Activated T-cell treated with anti-CD3 and anti-CD28 coated beads for 1 hour (primary cell): ENCODE results near the gene DENND4C.
"Not testable (repeated sequence)": the region's sequence is repeated elsewhere in the genome, so short reads cannot be mapped to it uniquely, and the experiment has no call there.

Experiments
- DNase-seq: peaks from one replicate; pipeline ENCODE4 v3.0.0-alpha.2; 2020; ENCODE audit warnings: low read depth

Gene DENND4C

GRCh38 chr9:19224563-19224962 is 5.9 kb upstream of the DENND4C start:
- no peak for DNase-seq

DNA sequence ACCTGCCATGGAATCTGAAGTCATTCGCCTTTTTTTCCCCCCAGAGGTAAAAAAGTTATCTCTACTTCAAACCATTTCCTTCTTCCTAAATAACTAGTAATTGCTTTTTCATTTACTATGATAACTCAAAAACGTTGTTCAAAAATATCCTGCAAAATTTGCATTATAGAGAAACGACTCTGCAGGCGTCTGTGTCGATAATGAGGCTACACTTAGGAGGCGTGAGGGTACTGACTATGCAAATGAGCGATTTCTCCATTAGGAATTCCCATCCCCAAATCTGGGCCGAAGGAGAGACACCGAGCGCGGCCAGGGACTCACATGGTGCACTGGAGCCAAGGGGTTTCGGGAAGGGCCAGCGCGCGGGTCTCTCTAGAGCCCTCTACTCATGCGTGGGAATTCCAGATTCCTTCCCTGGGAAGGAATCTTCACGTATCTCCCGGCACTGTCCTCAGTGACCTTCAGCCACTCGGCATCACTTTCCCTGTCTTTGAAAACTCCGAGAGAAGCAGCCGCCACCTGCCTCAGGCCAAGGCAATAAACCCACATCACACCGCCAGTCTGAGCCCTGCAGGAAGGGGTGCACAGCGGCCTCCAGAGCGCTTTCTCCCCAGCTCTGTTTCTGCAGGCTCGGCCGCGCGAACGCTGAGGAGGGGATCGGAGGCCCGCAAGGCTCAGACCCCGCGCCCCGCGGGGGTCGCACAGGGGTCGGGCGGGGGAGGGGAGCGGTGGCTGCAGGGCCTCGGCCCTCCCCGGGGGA is 718 bp upstream of the DENND4C start:
- DNase-seq, result peak; percentile 48

GRCh38 chr9:19231126-19231903 is 822 bp downstream of the DENND4C start:
- peak; percentile 13 for DNase-seq

DNA sequence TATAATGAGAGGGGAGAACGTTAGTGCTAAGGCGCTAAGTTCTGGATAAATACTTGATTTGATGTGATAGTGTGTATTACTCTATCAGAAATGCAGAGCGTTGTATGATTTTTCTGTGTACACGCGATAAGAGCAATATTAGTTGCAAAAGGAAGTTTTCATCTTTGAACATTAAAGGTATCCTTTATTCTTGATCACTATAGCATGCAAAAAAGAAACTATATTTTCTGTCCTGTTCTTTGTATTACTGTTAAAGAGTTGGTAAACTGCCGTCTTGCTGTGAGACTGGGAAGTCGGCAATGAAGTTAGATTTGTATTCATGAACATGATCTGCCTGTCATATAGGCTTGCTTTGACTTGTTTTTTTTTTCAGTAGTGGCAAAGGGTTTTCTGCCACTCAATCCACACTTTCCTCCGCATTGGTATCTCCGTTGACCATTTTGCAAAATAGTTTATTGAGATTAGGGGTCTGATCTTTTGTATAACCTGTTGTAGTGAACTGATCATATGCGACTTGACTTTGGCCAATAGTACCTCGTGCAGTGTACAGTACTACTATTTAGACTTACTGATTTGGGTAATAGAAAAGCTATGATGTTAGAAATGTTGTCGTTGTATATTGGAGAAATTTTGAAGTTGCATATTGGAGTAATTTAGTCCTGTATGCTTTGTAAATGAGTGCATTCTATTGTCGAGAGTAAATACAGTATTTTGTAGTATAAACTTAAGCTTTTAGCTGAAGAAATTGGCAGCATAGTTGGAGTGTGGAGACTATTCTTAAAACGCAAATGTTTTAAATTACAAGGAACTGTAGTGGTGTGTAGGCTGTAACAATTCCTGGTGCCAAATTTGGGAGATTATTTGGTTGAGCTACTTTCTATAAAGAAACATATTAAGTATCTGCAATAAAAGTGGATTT is 1.7 kb downstream of the DENND4C start:
- no peak for DNase-seq

DNA sequence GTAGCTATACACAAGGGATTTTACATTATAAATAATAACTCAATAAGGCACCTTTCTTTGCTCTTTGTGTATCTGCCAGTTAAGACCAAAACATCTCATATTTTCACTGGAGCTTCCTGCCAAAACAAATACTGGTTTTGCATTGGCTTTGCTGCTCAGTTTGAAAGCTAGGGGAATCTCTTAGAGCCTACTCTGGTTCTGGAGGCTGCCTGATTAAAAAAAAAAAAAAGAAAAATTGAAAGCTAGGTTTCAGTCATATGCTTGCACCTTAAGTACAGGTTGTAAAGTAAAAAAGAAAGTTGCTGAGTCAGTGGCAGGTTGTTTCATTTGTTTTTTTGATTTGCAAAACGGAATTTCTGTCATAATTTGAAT is 2.3 kb downstream of the DENND4C start:
- DNase-seq, result no peak

GRCh38 chr9:19233344-19233743 is 2.9 kb downstream of the DENND4C start:
- no peak for DNase-seq

GRCh38 chr9:19239955-19240354 is 9.5 kb downstream of the DENND4C start:
- DNase-seq, result no peak

DNA sequence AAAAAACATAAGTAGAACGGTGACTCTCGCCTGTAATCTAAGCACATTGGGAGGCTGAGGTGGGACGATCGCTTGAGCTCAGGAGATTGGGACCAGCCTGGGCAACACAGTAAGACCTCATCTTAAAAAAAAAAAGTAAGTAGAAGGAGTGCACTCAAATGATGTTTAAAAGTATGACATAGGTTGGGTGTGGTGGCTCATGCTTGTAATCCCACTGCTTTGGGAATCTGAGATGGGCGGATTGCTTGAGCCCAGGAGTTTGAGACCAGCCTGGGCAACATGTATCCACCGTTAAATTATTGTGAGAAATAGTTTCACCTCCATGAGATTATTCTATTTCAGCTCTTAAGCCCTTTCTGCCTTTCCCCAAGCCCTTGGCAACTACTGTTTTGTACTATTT is 11.2 kb downstream of the DENND4C start:
- no peak for DNase-seq

DNA sequence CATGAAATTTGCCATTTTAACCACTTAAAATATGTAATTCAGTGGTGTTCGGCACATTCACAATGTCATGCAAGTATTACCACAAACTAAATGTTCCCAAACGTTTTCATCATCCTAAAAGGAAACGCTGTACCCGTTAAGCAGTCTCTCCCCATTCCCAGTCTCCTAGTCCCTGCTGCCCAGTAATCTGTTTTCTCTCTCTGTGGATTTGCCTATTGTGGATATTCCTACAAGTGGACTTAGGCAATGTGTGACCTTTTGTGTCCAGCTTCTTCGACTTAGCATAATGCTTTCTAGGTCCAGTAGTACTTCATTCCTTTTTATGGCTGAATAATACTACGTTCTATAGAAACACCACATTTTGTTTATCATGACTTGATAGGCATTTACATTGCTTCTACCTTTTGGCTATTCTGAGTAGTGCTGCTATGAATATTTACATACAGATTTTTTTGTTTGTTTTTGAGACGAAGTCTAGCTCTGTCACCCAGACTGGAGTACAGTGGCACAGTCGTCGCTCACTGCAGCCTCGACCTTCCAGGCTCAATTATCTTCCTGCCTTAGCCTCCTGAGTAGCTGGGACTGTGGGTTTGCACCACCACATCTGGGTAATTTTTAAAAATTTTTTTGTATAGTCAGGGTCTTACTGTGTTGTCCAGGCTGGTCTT is 13.0 kb downstream of the DENND4C start:
- no peak for DNase-seq

DNA sequence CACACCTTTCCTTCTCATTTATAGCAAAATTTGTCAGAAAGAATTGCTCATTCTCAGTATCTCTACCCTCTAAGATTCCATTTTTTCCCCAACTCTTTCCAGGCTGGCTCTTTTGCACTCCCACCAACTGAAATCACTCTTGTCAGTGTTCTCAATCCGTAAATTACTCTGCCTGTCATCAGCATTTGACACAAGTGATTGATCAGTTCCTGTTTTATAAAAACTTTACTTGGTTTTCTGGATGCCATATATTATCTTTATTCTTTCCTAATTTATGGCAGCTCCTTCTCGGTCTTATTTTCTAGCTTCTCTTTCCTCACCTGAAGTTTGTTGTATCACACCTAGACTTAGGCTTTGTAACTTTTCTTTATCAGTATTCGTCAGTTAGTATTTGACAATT is 16.4 kb downstream of the DENND4C start:
- no peak for DNase-seq

DNA sequence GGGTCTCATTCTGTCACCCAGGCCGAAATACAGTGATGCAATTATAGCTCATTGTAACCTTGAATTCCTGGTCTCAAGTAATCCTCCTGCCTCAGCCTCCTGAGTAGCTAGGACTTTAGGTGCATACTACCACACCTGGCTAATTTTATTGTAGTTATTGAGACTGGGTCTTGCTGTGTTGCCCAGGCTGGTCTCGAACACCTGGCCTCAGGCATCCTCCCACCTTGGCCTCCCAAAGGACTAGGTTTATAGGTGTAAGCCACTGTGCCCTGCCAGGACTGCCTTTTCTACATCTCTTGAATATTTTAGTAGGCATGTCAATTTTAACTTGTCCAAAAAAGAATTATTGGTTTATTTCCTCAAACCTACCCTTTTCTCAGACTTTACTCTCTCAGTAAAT is 16.9 kb downstream of the DENND4C start:
- no peak for DNase-seq

DNA sequence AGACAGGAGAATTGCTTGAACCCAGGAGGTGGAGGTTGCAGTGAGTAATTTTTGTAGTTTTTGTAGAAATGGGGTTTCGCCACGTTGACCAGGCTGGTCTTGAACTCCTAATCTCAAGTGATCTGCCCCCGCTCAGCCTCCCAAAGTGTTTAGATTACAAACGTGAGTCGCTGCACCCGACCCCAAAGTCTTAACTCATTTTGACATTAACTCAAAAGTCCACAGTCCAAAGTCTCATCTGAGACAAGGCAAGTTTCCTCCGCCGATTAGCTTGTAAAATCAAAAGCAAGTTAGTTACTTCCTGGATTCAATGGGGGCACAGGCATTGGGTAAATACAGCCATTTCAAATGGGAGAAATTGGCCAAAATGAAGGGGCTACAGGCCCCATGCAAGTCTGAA is 19.9 kb downstream of the DENND4C start:
- DNase-seq, result not testable (repeated sequence)

DNA sequence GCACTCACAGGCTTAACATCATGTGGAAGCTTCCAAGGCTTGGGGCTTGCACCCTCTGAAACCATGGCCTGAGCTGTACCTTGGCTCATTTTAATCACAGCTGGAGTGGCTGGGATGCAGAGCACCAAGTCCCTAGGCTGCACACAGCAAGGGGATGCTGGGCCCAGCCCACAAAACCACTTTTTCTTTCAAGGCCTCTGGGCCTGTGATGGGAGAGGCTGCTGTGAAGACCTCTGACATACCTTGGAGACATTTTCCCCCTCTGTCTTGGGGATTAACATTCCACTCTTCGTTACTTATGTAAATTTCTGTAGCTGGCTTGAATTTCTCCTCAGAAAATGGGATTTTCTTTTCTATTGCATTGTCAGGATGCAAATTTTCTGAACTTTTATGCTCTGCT is 20.7 kb downstream of the DENND4C start:
- DNase-seq, result not testable (repeated sequence)

DNA sequence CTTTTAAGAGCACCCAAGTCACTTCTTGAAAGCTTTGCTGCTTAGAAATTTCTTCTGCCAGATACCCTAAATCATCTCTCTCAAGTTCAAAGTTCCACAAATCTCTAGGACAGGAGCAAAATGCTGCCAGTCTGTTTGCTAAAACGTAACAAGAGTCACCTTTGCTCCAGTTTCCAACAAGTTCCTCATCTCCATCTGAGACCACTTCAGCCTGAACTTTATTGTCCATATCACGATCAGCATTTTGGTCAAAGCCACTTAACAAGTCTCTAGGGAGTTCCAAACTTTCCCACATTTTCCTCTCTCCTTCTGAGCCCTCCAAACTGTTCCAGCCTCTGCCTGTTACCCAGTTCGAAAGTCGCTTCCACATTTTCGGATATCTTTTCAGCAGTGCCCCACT is 21.1 kb downstream of the DENND4C start:
- DNase-seq, result not testable (repeated sequence)

- DNase-seq, result no peak
These were observed 21.8 kb downstream of the DENND4C start for GRCh38 chr9:19252174-19252884.

- DNase-seq, result no peak
These were observed 22.4 kb downstream of the DENND4C start for GRCh38 chr9:19252885-19253219.

- DNase-seq, result no peak
These were observed 24.6 kb downstream of the DENND4C start for GRCh38 chr9:19255112-19255511.

GRCh38 chr9:19255821-19256220 is 25.3 kb downstream of the DENND4C start:
- no peak for DNase-seq

GRCh38 chr9:19259665-19260255 is 29.3 kb downstream of the DENND4C start:
- DNase-seq, result not testable (repeated sequence)

DNA sequence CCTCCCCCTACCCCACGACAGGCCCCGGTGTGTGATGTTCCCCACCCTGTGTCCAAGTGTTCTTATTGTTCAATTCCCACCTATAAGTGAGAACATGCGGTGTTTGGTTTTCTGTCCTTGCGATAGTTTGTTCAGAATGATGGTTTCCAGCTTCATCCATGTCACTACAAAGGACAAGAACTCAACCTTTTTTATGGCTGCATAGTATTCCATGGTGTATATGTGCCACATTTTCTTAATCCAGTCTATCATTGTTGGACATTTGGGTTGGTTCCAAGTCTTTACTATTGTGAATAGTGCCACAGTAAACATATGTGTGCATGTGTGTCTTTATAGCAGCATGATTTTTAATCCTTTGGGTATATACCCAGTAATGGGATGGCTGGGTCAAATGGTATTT is 35.1 kb downstream of the DENND4C start:
- not testable (repeated sequence) for DNase-seq
